KMS-11 (cell line): ENCODE data around the gene M1AP.

Experiments used
- H2AFZ ChIP-seq: fragments of 200-600 bp; sonication (generic); 2 replicates; pipeline ENCODE4 v1.6.1; 2016; ENCODE audit warnings: antibody characterized with exemption, mixed run types, low read depth
- H3K27ac ChIP-seq: fragments of 200-600 bp; sonication (generic); 2 replicates; pipeline ENCODE4 v1.6.1; 2016; ENCODE audit warnings: mild to moderate bottlenecking, mixed run types
- H3K27me3 ChIP-seq: fragments of 200-600 bp; sonication (generic); 2 replicates; pipeline ENCODE4 v1.6.1; 2017; ENCODE audit warnings: mild to moderate bottlenecking, low read depth, mixed run types, moderate library complexity; ENCODE audit not compliant: insufficient read depth
- H3K36me3 ChIP-seq: fragments of 200-600 bp; sonication (generic); 2 replicates; pipeline ENCODE4 v1.6.1; 2017; ENCODE audit warnings: mild to moderate bottlenecking, mixed run types; ENCODE audit not compliant: insufficient read depth
- H3K4me1 ChIP-seq: fragments of 200-600 bp; sonication (generic); 2 replicates; pipeline ENCODE4 v1.6.1; 2016; ENCODE audit warnings: mild to moderate bottlenecking, low read depth, mixed run types; ENCODE audit not compliant: poor library complexity, severe bottlenecking
- H3K4me2 ChIP-seq: fragments of 200-600 bp; sonication (generic); 2 replicates; pipeline ENCODE4 v1.7.0; 2016; ENCODE audit warnings: mild to moderate bottlenecking, mixed run types
- H3K4me3 ChIP-seq: fragments of 200-600 bp; sonication (generic); IDR thresholded peaks from 2 replicates; pipeline ENCODE4 v1.6.1; 2017; ENCODE audit warnings: low read depth, low read length, mixed read lengths; ENCODE audit not compliant: insufficient read depth
- H3K79me2 ChIP-seq: fragments of 200-600 bp; sonication (generic); 2 replicates; pipeline ENCODE4 v1.6.1; 2016; ENCODE audit warnings: low read depth, mixed run types; ENCODE audit not compliant: insufficient read depth
- H3K9ac ChIP-seq: fragments of 200-600 bp; sonication (generic); 2 replicates; pipeline ENCODE4 v1.6.1; 2016; ENCODE audit warnings: mild to moderate bottlenecking, mixed run types
- H4K20me1 ChIP-seq: fragments of 200-600 bp; sonication (generic); 2 replicates; pipeline ENCODE4 v1.6.1; 2016; ENCODE audit warnings: mild to moderate bottlenecking, mixed run types; ENCODE audit not compliant: insufficient read depth
- CTCF ChIP-seq: fragments of 200-600 bp; sonication (generic); conservative IDR thresholded peaks from 2 replicates; pipeline ENCODE4 v1.6.1; 2017; ENCODE audit warnings: low read depth, mild to moderate bottlenecking, antibody characterized with exemption, low read length, moderate library complexity, mixed read lengths

The M1AP gene

GRCh38 chr2:74578408-74578807, 69.7 kb downstream of the M1AP start:
- Histone ChIP-seq H3K4me3 (no peak overlapping the region), H2AFZ (no peak overlapping the region), H3K27me3 (no peaks in the 10 kb centered on the region), H3K79me2 (no peaks in the 10 kb centered on the region), H3K9ac (no peak overlapping the region), H3K4me2 (no peak overlapping the region), H3K27ac (no peak overlapping the region), H3K36me3 (no peaks in the 10 kb centered on the region), H4K20me1 (no peaks in the 10 kb centered on the region), H3K4me1 (no peaks in the 10 kb centered on the region)
- TF ChIP-seq CTCF, result no peak

- no peak overlapping the region for H3K4me2 ChIP-seq
- no peaks in the 10 kb centered on the region for H4K20me1 ChIP-seq
- H3K27ac ChIP-seq, result no peak overlapping the region
- no peak overlapping the region for H2AFZ ChIP-seq
- H3K36me3 ChIP-seq, result no peaks in the 10 kb centered on the region
- H3K27me3 ChIP-seq, result no peaks in the 10 kb centered on the region
- H3K79me2 ChIP-seq, result no peaks in the 10 kb centered on the region
- TF ChIP-seq CTCF, result no peak
- H3K4me3 ChIP-seq, result no peak overlapping the region
- H3K4me1 ChIP-seq, result no peaks in the 10 kb centered on the region
- H3K9ac ChIP-seq, result no peak overlapping the region
Observed at GRCh38 chr2:74577448-74577847, 70.7 kb downstream of the M1AP start.

- H3K27ac ChIP-seq, result no peak overlapping the region
- no peaks in the 10 kb centered on the region for H3K27me3 ChIP-seq
- H2AFZ ChIP-seq, result no peak overlapping the region
- no peaks in the 10 kb centered on the region for H3K36me3 ChIP-seq
- no peaks in the 10 kb centered on the region for H3K4me1 ChIP-seq
- TF ChIP-seq CTCF, result no peak
- no peak overlapping the region for H3K4me2 ChIP-seq
- no peaks in the 10 kb centered on the region for H4K20me1 ChIP-seq
- H3K4me3 ChIP-seq, result no peak overlapping the region
- no peak overlapping the region for H3K9ac ChIP-seq
- no peaks in the 10 kb centered on the region for H3K79me2 ChIP-seq
Observed at GRCh38 chr2:74576863-74577229, 71.3 kb downstream of the M1AP start.

- H3K4me3 ChIP-seq, result no peak overlapping the region
- no peak overlapping the region for H3K9ac ChIP-seq
- no peaks in the 10 kb centered on the region for H3K4me1 ChIP-seq
- H2AFZ ChIP-seq, result no peak overlapping the region
- H3K27me3 ChIP-seq, result no peaks in the 10 kb centered on the region
- H3K27ac ChIP-seq, result no peak overlapping the region
- TF ChIP-seq CTCF, result no peak
- H3K4me2 ChIP-seq, result no peak overlapping the region
- no peaks in the 10 kb centered on the region for H4K20me1 ChIP-seq
- H3K79me2 ChIP-seq, result no peaks in the 10 kb centered on the region
- no peaks in the 10 kb centered on the region for H3K36me3 ChIP-seq
Observed at GRCh38 chr2:74576211-74576862, 71.8 kb downstream of the M1AP start.
